ENCODE data around the gene DEFB123.

DNA sequence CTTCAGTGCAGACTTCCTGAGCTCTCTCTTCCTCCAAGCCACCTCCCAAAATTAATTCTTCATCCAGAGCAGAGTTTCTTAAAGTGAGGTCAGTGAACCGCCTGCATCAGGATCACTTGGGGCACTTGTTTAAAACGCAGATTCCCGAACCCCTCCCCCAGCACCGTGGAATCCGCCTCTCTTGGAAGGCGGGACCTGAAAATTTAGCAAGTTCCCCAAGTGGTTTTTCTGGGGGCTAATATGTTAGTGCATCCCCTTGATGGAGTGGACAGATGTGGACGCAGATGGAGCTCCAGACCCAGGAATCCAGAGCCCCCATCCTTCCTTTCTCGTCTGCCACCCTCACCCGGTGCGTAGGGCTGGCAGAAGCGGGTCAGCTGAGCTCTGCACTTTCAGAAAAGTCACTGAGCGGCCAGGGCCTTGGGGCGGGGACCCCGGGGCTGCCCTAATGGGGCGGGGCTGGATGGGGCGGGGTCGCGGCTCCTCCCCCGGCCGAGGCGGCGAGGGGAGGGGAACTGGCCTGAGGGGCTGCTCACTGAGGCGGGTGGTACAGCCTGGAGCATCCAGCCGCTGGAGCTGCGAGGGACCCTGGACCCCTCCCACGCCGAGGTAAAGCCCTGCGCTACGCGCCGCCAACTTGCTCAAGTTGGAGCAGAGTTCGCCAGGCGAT lies 34.5 kb downstream of the DEFB123 start, which contains the start of the genes DEFB124 and REM1:
- TF ChIP-seq, protein P1, sequence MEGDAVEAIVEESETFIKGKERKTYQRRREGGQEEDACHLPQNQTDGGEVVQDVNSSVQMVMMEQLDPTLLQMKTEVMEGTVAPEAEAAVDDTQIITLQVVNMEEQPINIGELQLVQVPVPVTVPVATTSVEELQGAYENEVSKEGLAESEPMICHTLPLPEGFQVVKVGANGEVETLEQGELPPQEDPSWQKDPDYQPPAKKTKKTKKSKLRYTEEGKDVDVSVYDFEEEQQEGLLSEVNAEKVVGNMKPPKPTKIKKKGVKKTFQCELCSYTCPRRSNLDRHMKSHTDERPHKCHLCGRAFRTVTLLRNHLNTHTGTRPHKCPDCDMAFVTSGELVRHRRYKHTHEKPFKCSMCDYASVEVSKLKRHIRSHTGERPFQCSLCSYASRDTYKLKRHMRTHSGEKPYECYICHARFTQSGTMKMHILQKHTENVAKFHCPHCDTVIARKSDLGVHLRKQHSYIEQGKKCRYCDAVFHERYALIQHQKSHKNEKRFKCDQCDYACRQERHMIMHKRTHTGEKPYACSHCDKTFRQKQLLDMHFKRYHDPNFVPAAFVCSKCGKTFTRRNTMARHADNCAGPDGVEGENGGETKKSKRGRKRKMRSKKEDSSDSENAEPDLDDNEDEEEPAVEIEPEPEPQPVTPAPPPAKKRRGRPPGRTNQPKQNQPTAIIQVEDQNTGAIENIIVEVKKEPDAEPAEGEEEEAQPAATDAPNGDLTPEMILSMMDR (IDR thresholded peaks at IDR 0.05): no peak
- TF ChIP-seq EZH2 (IDR thresholded peaks at IDR 0.05): no peak
